Measurements from ENCODE around the gene KCNC4. TPM values are rescaled to one million over a fixed set of nuclear protein-coding genes. Genes with fewer than 3 reads are reported as not detected.

The KCNC4 gene
- total and polyA plus RNA-seq, 7 donors, result 0.60 to 6.4 (median 2.1) TPM

- H3K27me3 ChIP-seq, result no peaks in the 10 kb centered on the region
- no peaks in the 10 kb centered on the region for H3K9me3 ChIP-seq
- H3K27ac ChIP-seq, result no peak overlapping the region
- WGBS, 2 donors, result 61 to 81% methylated on average over 13 of the region's 13 CpGs
- no peaks in the 10 kb centered on the region for H3K36me3 ChIP-seq
- TF ChIP-seq, protein P1, sequence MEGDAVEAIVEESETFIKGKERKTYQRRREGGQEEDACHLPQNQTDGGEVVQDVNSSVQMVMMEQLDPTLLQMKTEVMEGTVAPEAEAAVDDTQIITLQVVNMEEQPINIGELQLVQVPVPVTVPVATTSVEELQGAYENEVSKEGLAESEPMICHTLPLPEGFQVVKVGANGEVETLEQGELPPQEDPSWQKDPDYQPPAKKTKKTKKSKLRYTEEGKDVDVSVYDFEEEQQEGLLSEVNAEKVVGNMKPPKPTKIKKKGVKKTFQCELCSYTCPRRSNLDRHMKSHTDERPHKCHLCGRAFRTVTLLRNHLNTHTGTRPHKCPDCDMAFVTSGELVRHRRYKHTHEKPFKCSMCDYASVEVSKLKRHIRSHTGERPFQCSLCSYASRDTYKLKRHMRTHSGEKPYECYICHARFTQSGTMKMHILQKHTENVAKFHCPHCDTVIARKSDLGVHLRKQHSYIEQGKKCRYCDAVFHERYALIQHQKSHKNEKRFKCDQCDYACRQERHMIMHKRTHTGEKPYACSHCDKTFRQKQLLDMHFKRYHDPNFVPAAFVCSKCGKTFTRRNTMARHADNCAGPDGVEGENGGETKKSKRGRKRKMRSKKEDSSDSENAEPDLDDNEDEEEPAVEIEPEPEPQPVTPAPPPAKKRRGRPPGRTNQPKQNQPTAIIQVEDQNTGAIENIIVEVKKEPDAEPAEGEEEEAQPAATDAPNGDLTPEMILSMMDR (IDR thresholded peaks at IDR 0.05), result no peak
- TF ChIP-seq POLR2A (IDR thresholded peaks at IDR 0.05), result no peak
- TF ChIP-seq EP300 (IDR thresholded peaks at IDR 0.05), result no peak
- no peak for TF ChIP-seq POLR2AphosphoS5 (IDR thresholded peaks at IDR 0.05)
- no peak overlapping the region for H3K4me3 ChIP-seq
- H3K4me1 ChIP-seq, result peaks cover 0 to 16% (median 1%) of the 10 kb centered on the region in 4 donors
- intact Hi-C loops (cut with DNase I), result no loop called here
- DNase-seq, result peak; percentile 53
Observed at GRCh38 chr1:110240476-110241210, 30.5 kb downstream of the KCNC4 start.

- no peak overlapping the region for H3K27ac ChIP-seq
- H3K27me3 ChIP-seq, result no peaks in the 10 kb centered on the region
- no peak overlapping the region for H3K4me3 ChIP-seq
- intact Hi-C loops (cut with DNase I), result no loop called here
- TF ChIP-seq, protein P1 (IDR thresholded peaks at IDR 0.05), result no peak
- no peak for TF ChIP-seq EP300 (IDR thresholded peaks at IDR 0.05)
- peaks cover 0 to 11% (median 5%) of the 10 kb centered on the region in 4 donors for H3K4me1 ChIP-seq
- no peak for DNase-seq
- no peaks in the 10 kb centered on the region for H3K9me3 ChIP-seq
- no peaks in the 10 kb centered on the region for H3K36me3 ChIP-seq
- 32 to 62% methylated on average over 2 of the region's 2 CpGs for WGBS, 2 donors
Observed at GRCh38 chr1:110241516-110241915, 31.4 kb downstream of the KCNC4 start.

GRCh38 chr1:110242062-110242461, 31.9 kb downstream of the KCNC4 start:
- Histone ChIP-seq H3K36me3 (no peaks in the 10 kb centered on the region), H3K4me3 (no peak overlapping the region), H3K9me3 (no peaks in the 10 kb centered on the region), H3K27ac (no peak overlapping the region), H3K27me3 (no peaks in the 10 kb centered on the region), H3K4me1 (peaks cover 0 to 11% (median 5%) of the 10 kb centered on the region in 4 donors)
- TF ChIP-seq POLR2AphosphoS5 (IDR thresholded peaks at IDR 0.05) (no peak), EP300 (IDR thresholded peaks at IDR 0.05) (no peak), POLR2A (IDR thresholded peaks at IDR 0.05) (no peak)
- TF ChIP-seq, protein P1 (IDR thresholded peaks at IDR 0.05), result no peak
- peak; percentile 33 for DNase-seq
- intact Hi-C loops (cut with DNase I), result no loop called here
- 80 to 95% methylated on average over 4 of the region's 4 CpGs for WGBS, 2 donors

- Histone ChIP-seq H3K4me3 (no peak overlapping the region), H3K9me3 (no peaks in the 10 kb centered on the region), H3K27me3 (no peaks in the 10 kb centered on the region), H3K4me1 (peaks cover 0 to 11% (median 5%) of the 10 kb centered on the region in 4 donors), H3K36me3 (no peaks in the 10 kb centered on the region), H3K27ac (no peak overlapping the region)
- intact Hi-C loops (cut with DNase I), result no loop called here
- WGBS, 2 donors, result 90 to 92% methylated on average over 4 of the region's 4 CpGs
- TF ChIP-seq POLR2A (IDR thresholded peaks at IDR 0.05), result no peak
- TF ChIP-seq, protein P1 (IDR thresholded peaks at IDR 0.05), result no peak
- TF ChIP-seq EP300 (IDR thresholded peaks at IDR 0.05), result no peak
- DNase-seq, result no peak
Observed at GRCh38 chr1:110242731-110243130, 32.6 kb downstream of the KCNC4 start.

GRCh38 chr1:110243146-110243545, 33.0 kb downstream of the KCNC4 start:
- peak; percentile 52 for DNase-seq
- TF ChIP-seq POLR2A (IDR thresholded peaks at IDR 0.05) (no peak), POLR2AphosphoS5 (IDR thresholded peaks at IDR 0.05) (no peak), EP300 (IDR thresholded peaks at IDR 0.05) (no peak)
- TF ChIP-seq, protein P1 (IDR thresholded peaks at IDR 0.05), result no peak
- intact Hi-C loops (cut with DNase I), result no loop called here
- Histone ChIP-seq H3K27ac (no peak overlapping the region), H3K27me3 (no peaks in the 10 kb centered on the region), H3K4me3 (no peak overlapping the region), H3K9me3 (no peaks in the 10 kb centered on the region), H3K36me3 (no peaks in the 10 kb centered on the region), H3K4me1 (peaks cover 0 to 11% (median 5%) of the 10 kb centered on the region in 4 donors)
- WGBS, 2 donors, result 65 to 78% methylated on average over 7 of the region's 7 CpGs
